Naive thymus-derived CD4-positive, alpha-beta T cell (primary cell): Measurements from ENCODE around the gene USP6NL. TPM values are rescaled to one million over a fixed set of nuclear protein-coding genes. Genes with fewer than 3 reads are reported as not detected.
A peak's percentile ranks its signal among the peaks of the same experiment; 100 is the strongest.

Source experiments
- ATAC-seq: fragments of 150-1000 bp; cut with Tn5 transposase; 2 replicates; pipeline ENCODE4 v1.10.0; 2021; ENCODE audit warnings: mild to moderate bottlenecking, moderate library complexity
- CTCF ChIA-PET: fragments of 350-600 bp; sonication (Branson Sonifier 250); formaldehyde crosslinking; loops from one replicate; lab custom pipeline; 2021; ENCODE audit warnings: antibody characterized with exemption; lab: Charles Lee
- POLR2A ChIA-PET: fragments of 350-600 bp; sonication (Branson Sonifier 250); formaldehyde crosslinking; loops from one replicate; lab custom pipeline; 2021; ENCODE audit warnings: antibody characterized with exemption, inconsistent platforms; lab: Charles Lee
- DNase-seq, 9 donors: peaks; one replicate each; pipeline versions ENCODE4 v3.0.0 to v3.0.0-alpha.2; 2020 to 2022; ENCODE audit warnings: mixed read lengths in 1 of 9
- H3K27ac ChIP-seq: one replicate; pipeline ENCODE4 v1.7.0; 2013; ENCODE audit warnings: mild to moderate bottlenecking, low read depth, low read length, moderate library complexity
- H3K27me3 ChIP-seq, 2 donors: one replicate each; pipeline ENCODE4 v1.7.0; 2013; ENCODE audit warnings: low read length in 2 of 2, mild to moderate bottlenecking in 2 of 2, moderate library complexity in 2 of 2; ENCODE audit not compliant: control insufficient read depth in 2 of 2, insufficient read depth in 2 of 2
- H3K36me3 ChIP-seq, 3 experiments: 1 replicate in 2 of 3; 2 replicates in 1 of 3; pipeline ENCODE4 v1.7.0; 2013; ENCODE audit warnings: low read length in 3 of 3, mild to moderate bottlenecking in 3 of 3, moderate library complexity in 1 of 3; ENCODE audit not compliant: insufficient read depth in 3 of 3, control insufficient read depth in 2 of 3
- H3K4me1 ChIP-seq, 2 donors: one replicate each; pipeline ENCODE4 v1.7.0; 2013; ENCODE audit warnings: low read length in 2 of 2, mild to moderate bottlenecking in 2 of 2, moderate library complexity in 1 of 2; ENCODE audit not compliant: control insufficient read depth in 2 of 2, insufficient read depth in 2 of 2
- H3K4me3 ChIP-seq: 2 replicates; pipeline ENCODE4 v1.7.0; 2013; ENCODE audit warnings: mild to moderate bottlenecking, low read length
- H3K9me3 ChIP-seq, 3 experiments: 1 replicate in 2 of 3; 2 replicates in 1 of 3; pipeline ENCODE4 v1.7.0; 2013; ENCODE audit warnings: low read length in 3 of 3; ENCODE audit not compliant: control insufficient read depth in 2 of 3
- H3K27ac Mint-ChIP-seq, 9 donors: one replicate each; pipeline ENCODE4 v1.8.0; 2020 to 2022; ENCODE audit warnings: mixed read lengths in 9 of 9, mild to moderate bottlenecking in 8 of 9, moderate library complexity in 5 of 9, inconsistent platforms in 2 of 9
- H3K27me3 Mint-ChIP-seq, 5 donors: one replicate each; pipeline ENCODE4 v1.8.0; 2021 to 2022; ENCODE audit warnings: mixed read lengths in 5 of 5, mild to moderate bottlenecking in 1 of 5
- H3K36me3 Mint-ChIP-seq, 5 donors: one replicate each; pipeline ENCODE4 v1.8.0; 2020 to 2022; ENCODE audit warnings: mixed read lengths in 5 of 5, mild to moderate bottlenecking in 3 of 5, inconsistent platforms in 1 of 5
- H3K4me1 Mint-ChIP-seq, 7 donors: one replicate each; pipeline ENCODE4 v1.8.0; 2020 to 2022; ENCODE audit warnings: mixed read lengths in 7 of 7, mild to moderate bottlenecking in 3 of 7, inconsistent platforms in 1 of 7
- H3K4me3 Mint-ChIP-seq, 10 donors: one replicate each; pipeline ENCODE4 v1.8.0; 2020 to 2022; ENCODE audit warnings: mild to moderate bottlenecking in 10 of 10, mixed read lengths in 10 of 10, moderate library complexity in 6 of 10, inconsistent platforms in 2 of 10
- H3K9me3 Mint-ChIP-seq, 11 donors: one replicate each; pipeline ENCODE4 v1.8.0; 2020 to 2022; ENCODE audit warnings: mixed read lengths in 11 of 11, mild to moderate bottlenecking in 4 of 11, inconsistent platforms in 1 of 11, moderate library complexity in 1 of 11
- intact Hi-C, 2 donors: fragments of 100-400 bp; cut with micrococcal nuclease; formaldehyde crosslinking; loops; one replicate each; pipeline ENCODE4 v1.15.1; 2023
- polyA plus RNA-seq, 2 donors: library from polyadenylated mRNA; unstranded; fragments of 300-500 nt; fragmentation: Illumina TruSeq; gene quantifications; one replicate each; pipeline ENCODE4 v1.2.3, GENCODE V29; 2021
- total RNA-seq, 6 experiments: library from RNA in 5 of 6; stranded (reverse) in 5 of 6; gene quantifications; 1 replicate in 5 of 6; 2 replicates in 1 of 6; pipeline ENCODE4 v1.2.3 and lab custom pipeline; 2021 to 2026

USP6NL gene
- total and polyA plus RNA-seq, 7 experiments from 2014 or later: 0.70 to 6.6 (median 4.6) TPM

DNA sequence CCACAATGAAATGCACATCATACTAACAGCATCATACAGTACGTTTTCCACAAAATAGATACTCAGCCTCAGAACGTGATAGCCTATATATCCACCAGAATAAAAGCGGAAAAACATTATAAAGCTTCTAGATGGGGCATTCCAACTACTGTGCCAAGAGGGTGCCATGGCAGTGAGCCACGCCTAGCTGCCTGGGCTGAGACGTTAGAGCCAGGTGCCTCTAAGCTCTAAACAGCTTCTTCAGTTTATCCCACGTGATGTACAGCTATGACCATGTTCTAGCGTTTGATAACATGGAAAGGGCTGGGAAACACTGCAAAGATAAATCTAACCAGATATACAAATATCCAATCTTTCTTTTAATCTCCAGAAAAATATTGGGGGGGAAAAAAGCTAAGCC, 17.8 kb downstream of the USP6NL start:
- H3K4me1 Mint-ChIP-seq: peaks cover 0 to 12% (median 5%) of the 10 kb centered on the region in 7 donors
- Histone ChIP-seq H3K27me3 (no peaks in the 10 kb centered on the region), H3K27ac (no peak overlapping the region), H3K36me3 (no peaks in the 10 kb centered on the region), H3K4me3 (no peak overlapping the region), H3K4me1 (no peaks in the 10 kb centered on the region), H3K9me3 (no peaks in the 10 kb centered on the region)
- CTCF ChIA-PET: interaction anchor here (0.5 to 0.8 kb wide), 3 partner anchors 12 to 135 kb away, joined by 3 read pairs; no protein-coding TSS in a partner anchor
- DNase-seq: no peak
- H3K27me3 Mint-ChIP-seq: peaks cover 0 to 23% (median 0%) of the 10 kb centered on the region in 5 donors
- H3K9me3 Mint-ChIP-seq: peaks cover 0 to 2% (median 0%) of the 10 kb centered on the region in 11 donors
- H3K4me3 Mint-ChIP-seq: no peak overlapping the region
- H3K36me3 Mint-ChIP-seq: peaks cover 0 to 18% (median 7%) of the 10 kb centered on the region in 5 donors
- POLR2A ChIA-PET: interaction anchor here (1.4 kb wide), 1 partner anchor 10 kb away, joined by 4 read pairs; no protein-coding TSS in a partner anchor
- ATAC-seq: no peak
- intact Hi-C loops: no loop called here
- H3K27ac Mint-ChIP-seq: no peak overlapping the region

DNA sequence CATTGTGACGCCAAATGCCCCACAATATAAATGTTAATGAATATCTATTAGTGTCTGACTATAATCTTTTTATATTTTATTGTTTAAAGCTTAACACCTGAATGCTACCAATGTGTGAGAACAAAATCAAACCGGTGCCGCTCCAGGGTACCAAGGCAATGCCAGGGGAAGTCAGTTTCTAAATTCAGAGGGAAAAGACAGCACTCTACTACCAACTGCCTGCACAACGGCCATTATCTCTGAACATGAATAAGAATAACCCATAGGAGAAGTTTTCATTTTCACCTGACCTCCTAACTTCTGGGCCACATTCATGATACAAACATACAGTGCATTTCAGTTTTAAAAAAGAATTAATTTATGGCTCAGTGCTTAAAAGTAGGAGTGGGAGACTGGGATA, 21.7 kb downstream of the USP6NL start:
- Mint-ChIP-seq H3K36me3 (peaks cover 0 to 14% (median 4%) of the 10 kb centered on the region in 5 donors), H3K4me3 (no peak overlapping the region), H3K9me3 (peaks cover 0 to 5% (median 0%) of the 10 kb centered on the region in 11 donors), H3K27me3 (peaks cover 0 to 10% (median 0%) of the 10 kb centered on the region in 5 donors), H3K27ac (no peak overlapping the region), H3K4me1 (peaks cover 0 to 10% (median 4%) of the 10 kb centered on the region in 7 donors)
- CTCF ChIA-PET: no interaction called here
- no peak for ATAC-seq
- Histone ChIP-seq H3K27me3 (no peaks in the 10 kb centered on the region), H3K4me1 (no peaks in the 10 kb centered on the region), H3K36me3 (no peaks in the 10 kb centered on the region), H3K4me3 (no peak overlapping the region), H3K9me3 (no peaks in the 10 kb centered on the region), H3K27ac (no peak overlapping the region)
- DNase-seq: no peak
- intact Hi-C loops: no loop called here
- POLR2A ChIA-PET: interaction anchor here (1.2 kb wide), 1 partner anchor 19 kb away, joined by 3 read pairs; no protein-coding TSS in a partner anchor

DNA sequence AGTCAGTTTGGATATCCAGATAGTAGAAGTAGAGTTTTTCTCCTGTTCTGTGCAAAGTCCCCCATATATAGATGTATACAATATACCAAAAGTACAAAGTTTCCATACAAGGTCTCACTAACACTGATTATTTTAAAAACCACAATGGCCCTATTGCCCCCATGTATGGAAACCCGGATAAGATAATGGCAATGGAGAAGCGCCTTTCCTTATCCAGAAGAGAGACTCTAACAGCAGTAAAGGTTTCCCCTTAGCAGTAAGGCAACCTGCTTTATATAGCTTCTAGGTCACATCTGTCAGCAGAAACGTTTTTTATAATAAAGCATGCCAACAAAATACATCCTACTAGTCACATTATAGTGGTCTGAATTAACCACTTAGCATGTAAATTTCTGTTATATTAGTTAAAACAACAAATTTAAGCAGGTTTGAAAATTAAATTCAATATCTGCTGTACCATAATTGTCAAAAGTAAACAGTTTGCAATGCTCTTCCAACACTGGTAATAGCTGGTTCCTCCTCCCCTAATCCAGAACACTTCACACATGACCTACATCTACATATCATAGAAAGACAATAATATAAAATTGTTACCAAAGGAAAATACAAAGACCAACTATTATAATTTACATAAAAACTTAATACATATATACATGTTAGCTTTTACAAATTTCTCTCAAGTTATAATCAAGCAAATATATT, 22.4 kb downstream of the USP6NL start:
- Mint-ChIP-seq H3K9me3 (peaks cover 0 to 9% (median 0%) of the 10 kb centered on the region in 11 donors), H3K4me1 (peaks cover 0 to 10% (median 1%) of the 10 kb centered on the region in 7 donors), H3K27ac (no peak overlapping the region), H3K27me3 (peaks cover 0 to 5% (median 0%) of the 10 kb centered on the region in 5 donors), H3K4me3 (no peak overlapping the region), H3K36me3 (peaks cover 0 to 10% (median 3%) of the 10 kb centered on the region in 5 donors)
- intact Hi-C loops: no loop called here
- CTCF ChIA-PET: no interaction called here
- DNase-seq (no peak), ATAC-seq (no peak)
- POLR2A ChIA-PET: interaction anchor here (1.2 kb wide), 1 partner anchor 19 kb away, joined by 3 read pairs; no protein-coding TSS in a partner anchor
- Histone ChIP-seq H3K27me3 (no peaks in the 10 kb centered on the region), H3K4me1 (no peaks in the 10 kb centered on the region), H3K4me3 (no peak overlapping the region), H3K9me3 (no peaks in the 10 kb centered on the region), H3K27ac (no peak overlapping the region), H3K36me3 (no peaks in the 10 kb centered on the region)

DNA sequence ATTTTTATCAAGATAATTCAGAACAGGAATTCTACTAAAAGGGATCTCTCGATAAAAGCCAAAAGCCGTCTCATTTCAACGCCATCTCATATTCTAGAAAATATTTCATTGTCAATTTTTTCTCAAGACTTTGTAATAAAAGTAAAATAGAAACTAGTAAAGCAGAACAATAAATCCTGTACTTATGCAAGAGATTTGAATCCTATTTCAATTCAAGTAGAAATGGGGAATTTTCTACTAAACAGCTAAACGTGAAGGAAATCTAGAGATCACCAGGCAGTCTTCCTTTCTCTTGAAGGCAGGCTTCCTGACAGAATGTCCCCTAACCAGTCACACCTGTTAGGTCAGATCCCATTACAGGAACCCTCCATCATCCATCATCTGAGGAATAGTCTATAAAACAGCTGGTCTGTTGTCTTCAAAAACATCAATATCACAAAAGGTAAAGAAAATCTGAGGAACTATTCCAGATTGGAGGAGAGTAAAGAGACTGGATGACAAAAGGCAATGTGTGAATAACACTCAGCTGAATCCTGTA, 23.7 kb downstream of the USP6NL start:
- ATAC-seq: no peak
- H3K27me3 Mint-ChIP-seq: peaks cover 0 to 3% (median 0%) of the 10 kb centered on the region in 5 donors
- H3K27me3 ChIP-seq: no peaks in the 10 kb centered on the region
- H3K36me3 ChIP-seq: no peaks in the 10 kb centered on the region
- CTCF ChIA-PET: no interaction called here
- POLR2A ChIA-PET: no interaction called here
- no peaks in the 10 kb centered on the region for H3K9me3 ChIP-seq
- H3K4me3 ChIP-seq: no peak overlapping the region
- no peak overlapping the region for H3K27ac Mint-ChIP-seq
- intact Hi-C loops: no loop called here
- no peak for DNase-seq
- no peaks in the 10 kb centered on the region for H3K4me1 ChIP-seq
- H3K9me3 Mint-ChIP-seq: peaks cover 0 to 9% (median 0%) of the 10 kb centered on the region in 11 donors
- peaks cover 0 to 10% (median 1%) of the 10 kb centered on the region in 7 donors for H3K4me1 Mint-ChIP-seq
- H3K27ac ChIP-seq: no peak overlapping the region
- H3K4me3 Mint-ChIP-seq: no peak overlapping the region
- H3K36me3 Mint-ChIP-seq: peaks cover 0 to 10% (median 3%) of the 10 kb centered on the region in 5 donors

DNA sequence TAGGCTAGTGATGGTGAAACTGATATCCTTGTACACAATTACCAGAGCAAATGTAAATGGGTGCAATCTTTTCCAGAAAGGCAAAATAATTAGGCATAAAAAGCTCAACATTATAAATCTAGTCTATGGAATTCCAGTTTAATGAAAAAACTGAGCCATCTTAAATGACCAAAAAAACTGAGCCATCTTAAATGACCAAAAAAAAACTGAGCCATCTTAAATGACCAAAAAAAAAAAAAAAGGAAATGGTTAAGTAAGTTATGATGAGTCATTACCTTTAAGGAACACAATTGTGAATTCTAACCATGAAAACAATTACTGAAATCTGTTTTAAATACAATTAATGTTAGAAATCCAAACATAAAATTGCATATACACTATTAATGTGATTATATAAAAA, 25.3 kb downstream of the USP6NL start:
- Mint-ChIP-seq H3K4me3 (no peak overlapping the region), H3K4me1 (peaks cover 1 to 16% (median 7%) of the 10 kb centered on the region in 7 donors), H3K9me3 (peaks cover 0 to 9% (median 0%) of the 10 kb centered on the region in 11 donors), H3K36me3 (peaks cover 0 to 10% (median 3%) of the 10 kb centered on the region in 5 donors), H3K27ac (no peak overlapping the region), H3K27me3 (peaks cover 0 to 3% (median 0%) of the 10 kb centered on the region in 5 donors)
- peaks cover 0 to 4% of the 10 kb centered on the region in 2 donors for H3K4me1 ChIP-seq
- CTCF ChIA-PET: interaction anchor here (0.7 kb wide), 1 partner anchor 38 kb away, joined by 4 read pairs; no protein-coding TSS in a partner anchor
- H3K36me3 ChIP-seq: no peaks in the 10 kb centered on the region
- POLR2A ChIA-PET: interaction anchor here (0.7 kb wide), 1 partner anchor 8 kb away, joined by 6 read pairs; no protein-coding TSS in a partner anchor
- no peak overlapping the region for H3K4me3 ChIP-seq
- intact Hi-C loops: no loop called here
- H3K27me3 ChIP-seq: no peaks in the 10 kb centered on the region
- no peak for DNase-seq
- no peak overlapping the region for H3K27ac ChIP-seq
- ATAC-seq: no peak
- no peaks in the 10 kb centered on the region for H3K9me3 ChIP-seq

DNA sequence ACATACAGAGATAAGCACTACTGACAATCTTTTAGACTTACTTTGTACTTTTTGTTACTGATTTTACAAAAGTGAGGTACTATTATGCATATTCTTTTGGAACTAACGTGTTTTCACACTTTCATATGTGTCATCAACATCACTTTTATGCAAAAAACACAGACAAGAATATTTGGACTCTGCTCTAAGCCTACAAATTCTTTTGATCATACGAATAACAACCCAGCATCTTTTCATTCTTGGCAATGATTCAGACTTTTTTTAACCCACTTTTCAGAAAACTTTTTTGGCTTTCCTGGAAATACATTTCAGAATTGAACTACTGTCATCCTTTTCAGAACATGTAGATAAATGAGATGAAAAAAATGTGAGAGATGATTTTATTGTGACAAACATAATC, 30.2 kb downstream of the USP6NL start:
- intact Hi-C loops: no loop called here
- Mint-ChIP-seq H3K4me1 (peaks cover 6 to 32% (median 22%) of the 10 kb centered on the region in 7 donors), H3K36me3 (peaks cover 0 to 10% (median 3%) of the 10 kb centered on the region in 5 donors), H3K9me3 (peaks cover 0 to 9% (median 0%) of the 10 kb centered on the region in 11 donors), H3K27me3 (no peaks in the 10 kb centered on the region), H3K4me3 (peak overlapping the region in 5 of 10 donors; percentile 18 to 60 (median 38)), H3K27ac (peak overlapping the region in 4 of 9 donors; percentile 6 to 59 (median 34))
- no peaks in the 10 kb centered on the region for H3K9me3 ChIP-seq
- POLR2A ChIA-PET: no interaction called here
- peak in 4 of 9 donors; percentile 10 to 45 (median 26) for DNase-seq
- no peak overlapping the region for H3K27ac ChIP-seq
- CTCF ChIA-PET: interaction anchor here (0.6 kb wide), 1 partner anchor 385 kb away, joined by 3 read pairs; no protein-coding TSS in a partner anchor
- H3K4me3 ChIP-seq: no peak overlapping the region
- peaks cover 0 to 4% of the 10 kb centered on the region in 2 donors for H3K4me1 ChIP-seq
- no peaks in the 10 kb centered on the region for H3K27me3 ChIP-seq
- no peak for ATAC-seq
- H3K36me3 ChIP-seq: no peaks in the 10 kb centered on the region
